ENCODE results near the gene HEATR5B.

HEATR5B gene

DNA sequence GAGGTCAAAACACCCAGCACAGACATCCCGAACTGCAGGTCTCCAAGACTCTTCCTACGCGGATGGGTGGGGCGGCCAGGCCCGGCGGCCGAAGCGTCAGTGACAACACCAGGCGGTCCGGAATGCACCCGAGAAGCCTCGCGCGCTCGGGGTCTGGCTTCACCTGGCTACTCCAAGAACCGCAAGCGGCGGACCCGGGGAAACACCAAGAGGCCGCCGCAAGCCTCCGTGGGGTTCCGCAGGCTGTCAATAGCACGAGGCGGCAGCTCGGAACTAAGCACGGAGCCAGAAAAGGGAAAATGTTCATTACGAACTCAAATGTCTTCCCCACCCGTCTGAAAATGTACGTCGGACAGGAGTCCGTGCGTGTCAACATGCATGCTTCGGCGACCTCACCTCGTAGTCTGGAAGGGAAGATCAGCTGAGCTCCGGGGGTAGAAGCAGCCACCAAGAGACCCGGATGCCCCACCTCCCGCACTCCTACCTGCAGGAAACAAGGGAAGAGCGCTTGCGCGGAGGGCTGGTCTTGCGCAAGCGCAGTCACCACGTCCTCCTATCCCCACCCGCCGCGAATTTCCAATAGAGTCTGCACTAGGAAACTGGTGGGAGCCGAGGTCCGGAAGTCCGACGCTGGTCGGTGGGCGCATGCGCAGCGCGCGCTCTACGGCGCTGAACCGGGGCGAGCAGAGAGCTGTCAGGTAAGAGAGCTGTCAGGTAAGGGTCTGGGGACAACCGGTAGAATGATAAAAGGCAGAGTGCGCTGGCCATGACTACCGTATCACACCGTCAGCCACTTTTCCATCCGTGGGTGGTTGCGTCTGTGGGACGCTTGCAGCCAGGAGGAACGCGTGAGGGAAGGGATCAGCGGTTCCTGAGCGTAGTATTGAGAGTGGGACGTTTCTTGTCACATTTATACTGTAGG lies at the start of gene HEATR5B, which contains the start of gene GPATCH11:
Gene HEATR5B (minus strand): TSS at position 500 of the 922 bp plus-strand sequence. CDS start 958 bp downstream, outside the sequence.
Gene GPATCH11 (plus strand): TSS at position 646 of the 922 bp plus-strand sequence. CDS start 3,864 bp downstream, outside the sequence.
- peak; percentile 97 for DNase-seq (ENCODE audit: low spot score)

DNA sequence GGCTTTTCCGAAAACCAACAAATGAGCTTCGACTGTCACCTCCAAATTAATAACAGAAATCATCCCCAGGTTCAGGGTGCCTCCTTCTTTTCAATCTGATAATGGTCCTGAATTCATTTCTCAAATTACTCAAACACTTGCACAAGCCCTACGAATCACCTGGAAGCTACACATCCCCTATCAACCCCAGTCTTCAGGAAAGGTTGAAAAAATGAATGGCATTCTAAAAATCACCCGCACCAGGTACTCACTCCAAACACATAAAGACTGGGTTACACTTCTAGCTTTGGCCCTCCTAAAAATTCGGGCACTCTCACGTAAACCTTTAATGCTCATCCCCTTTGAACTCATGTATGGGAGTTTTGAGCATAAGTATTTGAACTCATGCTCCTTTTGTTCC lies 48.7 kb upstream of the HEATR5B start:
- no peak for DNase-seq (ENCODE audit: low spot score)

GRCh38 chr2:37125416-37125815 lies 41.2 kb upstream of the HEATR5B start:
- DNase-seq (ENCODE audit: low spot score), result no peak

DNA sequence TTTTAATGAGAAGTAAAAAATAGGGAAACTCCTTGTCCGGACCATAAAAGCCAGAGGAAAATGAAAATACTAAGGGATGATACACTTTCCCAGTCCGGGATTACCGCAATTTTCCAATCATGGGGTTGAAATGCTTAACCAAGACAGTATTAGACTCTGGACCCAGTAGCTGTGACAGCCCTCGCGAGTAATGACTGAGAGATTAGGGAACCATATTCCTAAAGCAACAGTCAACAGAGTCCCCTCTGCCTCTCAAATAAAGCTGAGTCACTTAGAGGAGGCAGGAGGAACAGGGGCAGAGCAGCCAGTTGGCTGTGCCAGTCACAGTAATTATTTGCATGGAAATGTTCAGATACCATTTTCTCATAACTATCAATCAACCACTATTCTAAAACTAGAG lies 35.0 kb upstream of the HEATR5B start:
- no peak for DNase-seq (ENCODE audit: low spot score)

- no peak for DNase-seq (ENCODE audit: low spot score)
Measured at GRCh38 chr2:37117566-37117965, 33.4 kb upstream of the HEATR5B start.

DNA sequence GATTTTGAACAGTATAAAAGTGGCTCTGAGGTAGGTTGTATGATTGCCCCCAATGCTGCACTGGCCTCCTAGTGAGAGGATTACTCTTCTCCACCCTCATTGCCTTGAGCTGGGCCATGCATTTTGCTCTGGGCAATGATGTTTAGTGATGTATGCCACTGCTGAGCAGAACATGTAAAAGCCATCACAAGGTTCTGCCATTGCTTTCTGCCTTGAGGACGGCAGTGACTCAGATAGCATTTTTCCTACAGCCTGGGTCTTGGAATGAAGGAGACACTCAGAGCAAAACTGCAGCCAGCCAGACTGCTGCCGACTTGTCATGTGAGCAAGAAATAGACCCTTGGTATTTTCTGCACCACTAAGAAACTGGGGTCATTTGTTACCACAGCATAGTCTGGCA lies 27.8 kb upstream of the HEATR5B start:
- DNase-seq (ENCODE audit: low spot score), result no peak

DNA sequence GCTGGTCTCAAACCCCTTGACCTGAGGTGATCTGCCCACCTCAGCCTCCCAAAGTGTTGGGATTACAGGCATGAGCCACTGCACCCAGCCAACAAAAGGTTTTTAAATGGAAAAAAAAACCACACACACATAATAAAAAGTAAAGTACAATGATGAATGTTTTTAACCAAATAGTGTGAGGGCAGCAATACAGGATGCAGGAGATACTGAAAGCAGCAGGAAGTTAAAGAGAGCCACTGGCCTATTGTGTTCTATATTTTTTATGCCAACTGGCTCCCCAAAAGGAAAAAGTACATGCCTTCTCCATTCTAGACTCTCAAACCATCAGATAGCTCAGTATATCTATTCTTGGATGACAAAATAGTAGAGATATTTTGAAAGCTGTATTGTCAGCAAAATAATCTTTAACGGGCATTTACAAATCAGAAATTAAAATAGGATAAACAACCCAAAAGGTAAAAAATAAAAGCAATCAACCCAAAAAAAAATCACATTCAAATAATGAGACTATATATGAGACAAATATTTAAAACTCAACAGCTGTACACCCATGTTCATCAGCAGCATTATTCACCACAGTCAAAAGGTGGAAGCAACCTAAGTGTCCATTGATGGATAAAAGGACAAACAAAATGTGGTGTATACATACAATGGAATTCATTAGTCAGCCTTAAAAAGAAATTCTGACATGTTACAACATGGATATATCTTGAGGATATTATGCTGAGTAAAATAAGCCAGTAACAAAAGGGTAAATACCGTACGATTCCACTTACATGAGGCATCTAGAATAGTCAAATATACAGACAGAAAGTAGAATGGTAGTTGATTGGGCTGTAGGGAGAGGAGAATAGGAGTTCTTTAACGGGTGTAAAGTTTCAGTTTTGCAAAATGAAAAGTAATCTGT lies 26.4 kb upstream of the HEATR5B start:
- no peak for DNase-seq (ENCODE audit: low spot score)

DNA sequence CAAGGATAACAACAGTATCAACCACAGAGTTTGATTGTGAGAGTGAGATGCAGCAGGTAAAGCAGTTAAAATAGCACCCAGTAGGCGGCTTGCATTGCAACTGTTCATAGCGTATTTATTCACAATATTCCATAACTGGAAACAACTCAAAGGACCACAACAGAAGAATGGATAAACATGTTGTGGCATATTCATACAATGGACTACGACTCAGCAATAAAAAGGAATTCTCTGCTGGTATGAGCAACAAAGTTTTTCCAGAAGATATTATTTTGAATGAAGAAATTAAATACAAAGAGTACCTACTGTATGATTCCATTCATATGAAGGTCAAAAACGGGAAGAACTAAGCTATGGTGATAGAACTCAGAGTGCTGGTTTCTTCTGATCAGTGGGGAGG lies 25.4 kb upstream of the HEATR5B start:
- DNase-seq (ENCODE audit: low spot score), result no peak

DNA sequence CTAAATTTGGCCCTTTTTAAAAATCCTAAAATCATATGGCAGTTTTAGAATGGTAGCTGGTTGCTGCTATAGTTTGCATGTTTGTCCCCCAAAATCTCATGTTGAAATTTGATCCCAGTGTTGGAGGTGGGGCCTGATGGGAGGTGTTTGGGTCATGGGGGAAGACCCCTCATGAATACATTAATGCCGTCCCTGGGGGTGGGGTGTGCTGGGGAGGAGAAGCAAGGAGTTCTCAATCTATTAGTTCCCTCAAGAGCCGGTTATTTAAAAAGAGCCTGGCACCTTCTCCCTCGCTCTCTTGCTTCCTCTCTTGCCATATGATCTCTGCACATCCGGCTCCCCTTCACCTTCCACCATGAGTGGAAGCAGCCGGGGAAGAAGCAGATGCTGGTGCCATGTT lies 21.0 kb upstream of the HEATR5B start:
- DNase-seq (ENCODE audit: low spot score), result no peak

GRCh38 chr2:37104178-37104577 lies 20.0 kb upstream of the HEATR5B start:
- DNase-seq (ENCODE audit: low spot score), result no peak

DNA sequence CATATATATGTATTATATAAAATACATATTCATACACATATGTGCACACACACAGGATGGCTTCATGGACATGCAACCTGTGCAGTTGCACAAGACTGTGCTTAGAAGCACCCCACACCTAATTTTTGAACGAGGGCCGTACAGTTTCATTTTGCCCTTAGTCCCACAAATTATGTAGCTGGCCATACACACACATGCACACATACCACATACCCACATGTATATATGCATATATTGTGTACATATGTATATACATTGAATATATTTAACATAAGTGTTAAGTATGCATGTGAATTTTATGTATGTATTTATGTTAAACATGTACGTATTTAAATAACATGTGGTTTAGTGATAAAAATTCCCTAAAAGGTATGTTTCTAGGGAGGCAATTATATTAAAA lies 18.4 kb upstream of the HEATR5B start:
- DNase-seq (ENCODE audit: low spot score), result no peak

GRCh38 chr2:37100054-37100453 lies 15.9 kb upstream of the HEATR5B start:
- no peak for DNase-seq (ENCODE audit: low spot score)

- no peak for DNase-seq (ENCODE audit: low spot score)
Measured at GRCh38 chr2:37098416-37099118, 14.4 kb upstream of the HEATR5B start.

GRCh38 chr2:37096568-37096967 lies 12.4 kb upstream of the HEATR5B start:
- no peak for DNase-seq (ENCODE audit: low spot score)

- no peak for DNase-seq (ENCODE audit: low spot score)
Measured at GRCh38 chr2:37091873-37092272, 7.7 kb upstream of the HEATR5B start.

DNA sequence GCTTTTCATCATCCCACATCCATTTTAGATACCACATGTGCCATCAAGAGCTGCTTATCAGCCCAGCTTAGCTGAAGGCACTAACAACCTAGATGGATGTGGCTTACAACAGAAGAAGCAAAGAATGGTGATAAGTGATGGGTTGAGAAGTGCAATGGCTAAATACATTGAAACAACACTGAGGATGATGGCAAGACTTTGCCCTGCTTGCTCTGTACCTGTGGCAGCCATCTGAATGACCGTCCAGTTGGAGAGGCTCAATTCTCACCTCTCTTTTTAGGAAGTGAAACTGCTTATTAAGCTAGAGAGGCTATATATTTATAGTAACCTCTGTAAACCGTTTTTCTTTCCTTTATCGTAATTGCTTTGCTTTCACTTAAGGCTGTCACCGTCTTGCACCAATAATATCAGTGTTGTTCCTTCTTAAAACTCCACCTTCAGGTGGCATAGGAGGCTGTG lies 5.9 kb upstream of the HEATR5B start:
- no peak for DNase-seq (ENCODE audit: low spot score)

GRCh38 chr2:37085731-37086147 lies 1.6 kb upstream of the HEATR5B start:
- DNase-seq (ENCODE audit: low spot score), result peak; percentile 2

DNA sequence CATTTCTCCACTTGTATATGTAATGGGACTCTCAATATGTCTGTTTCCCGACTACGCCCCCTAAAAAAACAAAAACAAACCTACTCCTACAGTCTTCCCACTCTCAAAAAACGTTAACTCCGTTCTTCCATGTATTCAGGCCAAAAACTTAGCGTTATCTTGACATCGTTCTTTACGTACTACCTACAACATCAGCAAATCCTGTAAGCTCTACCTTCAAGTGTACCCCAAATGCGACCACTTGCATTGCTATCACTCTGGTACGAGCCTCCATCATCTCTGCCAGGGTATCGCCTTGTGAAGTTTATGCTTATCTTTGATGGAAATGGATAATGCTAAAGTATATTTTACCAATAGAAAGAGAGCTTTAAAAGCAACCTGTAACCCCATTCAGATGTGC lies 625 bp upstream of the HEATR5B start:
- no peak for DNase-seq (ENCODE audit: low spot score)

- no peak for DNase-seq (ENCODE audit: low spot score)
Measured at GRCh38 chr2:37080689-37081088, 3.5 kb downstream of the HEATR5B start.

DNA sequence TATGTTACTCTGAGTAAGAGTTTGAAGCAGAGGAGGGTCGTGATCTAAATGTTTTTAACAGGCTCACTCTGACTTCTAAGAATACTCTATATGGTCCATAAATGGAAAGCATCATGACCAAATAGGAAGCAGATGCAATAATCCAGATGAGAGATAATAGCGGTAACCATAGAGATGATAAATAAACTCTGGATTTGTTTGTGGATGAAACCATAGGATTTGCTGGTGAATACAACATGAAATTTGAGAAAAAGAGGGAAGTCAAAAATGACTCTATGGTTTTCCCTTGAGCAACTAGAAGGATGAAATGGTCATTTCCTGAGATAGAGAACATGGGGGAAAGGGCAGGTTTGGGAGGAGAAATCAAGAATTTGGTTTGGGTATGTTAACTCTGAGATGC lies 3.9 kb downstream of the HEATR5B start:
- no peak for DNase-seq (ENCODE audit: low spot score)

DNA sequence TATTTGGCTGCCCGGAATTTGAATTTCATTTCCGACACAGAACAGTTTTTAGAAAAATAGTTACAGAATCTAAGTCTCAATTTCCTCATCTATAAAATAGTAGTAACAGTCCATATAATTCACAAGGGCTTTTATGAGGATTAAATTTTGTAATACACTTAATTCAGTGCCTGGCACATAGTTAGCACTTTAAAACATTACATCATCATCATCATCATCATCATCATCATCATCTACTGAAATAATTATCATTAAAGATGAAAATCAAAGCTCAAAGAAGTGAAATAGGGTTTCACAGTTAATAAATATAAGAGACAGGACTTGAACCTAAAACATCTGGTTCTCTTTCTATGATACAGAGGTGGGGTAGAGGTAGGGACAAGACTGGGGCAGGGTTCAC lies 13.2 kb downstream of the HEATR5B start:
- DNase-seq (ENCODE audit: low spot score), result no peak

GRCh38 chr2:37068686-37069085 lies 15.5 kb downstream of the HEATR5B start:
- no peak for DNase-seq (ENCODE audit: low spot score)

All from GM03348 (cell line).